ENCODE data around the gene RPS21. TPM values are rescaled to one million over a fixed set of nuclear protein-coding genes. Genes with fewer than 3 reads are reported as not detected.
A peak's percentile ranks its signal among the peaks of the same experiment; 100 is the strongest.

RPS21 gene
- total RNA-seq, 1 donor from 2014 or later = 2,912 TPM

- peaks cover 36% of the 10 kb centered on the region for H3K4me1 Mint-ChIP-seq
- peak within 1 kb of the TSS; percentile 88 for H3K4me3 Mint-ChIP-seq
- intact Hi-C loops (cut with micrococcal nuclease) = loop anchor here (1.0 to 2.0 kb wide), 5 partner anchors 20 to 389 kb away; partner anchors contain the start of genes ADRM1, MRGBP and RPS21
- H3K27ac Mint-ChIP-seq = peak within 1 kb of the TSS; percentile 86
- POLR2A ChIA-PET = interaction anchor here (0.6 to 1.0 kb wide), 3 partner anchors 21 to 407 kb away, joined by 3 to 5 read pairs (median 4); partner anchors contain the start of gene RPS21
- no peaks in the 10 kb centered on the region for H3K36me3 Mint-ChIP-seq (ENCODE audit: low read depth)
- H3K9me3 Mint-ChIP-seq = no peaks in the 10 kb centered on the region
- no peak for TF ChIP-seq CTCF (IDR thresholded peaks at IDR 0.05)
- DNase-seq (peak; percentile 90), ATAC-seq (ENCODE audit: low read depth) (peak; percentile 90)
- CTCF ChIA-PET = no interaction called here
- no peaks in the 10 kb centered on the region for H3K27me3 Mint-ChIP-seq
Observed at GRCh38 chr20:62407221-62407992, 20.5 kb downstream of the RPS21 start, which contains the start of gene CABLES2. Gene CABLES2 (minus strand): TSS chr20:62407285. CDS start chr20:62407276, 9 bp downstream.

GRCh38 chr20:62408055-62408454 is 21.2 kb downstream of the RPS21 start:
- DNase-seq = no peak
- Mint-ChIP-seq H3K27ac (peak overlapping the region; percentile 24), H3K9me3 (no peaks in the 10 kb centered on the region), H3K4me1 (peaks cover 34% of the 10 kb centered on the region), H3K4me3 (peak overlapping the region; percentile 88), H3K27me3 (no peaks in the 10 kb centered on the region), H3K36me3 (ENCODE audit: low read depth) (no peaks in the 10 kb centered on the region)
- ChIA-PET CTCF (no interaction called here), POLR2A (no interaction called here)
- no peak for TF ChIP-seq CTCF (IDR thresholded peaks at IDR 0.05)
- ATAC-seq (ENCODE audit: low read depth) = no peak
- intact Hi-C loops (cut with micrococcal nuclease) = no loop called here

- Mint-ChIP-seq H3K4me3 (no peak overlapping the region), H3K36me3 (ENCODE audit: low read depth) (no peaks in the 10 kb centered on the region), H3K27me3 (no peaks in the 10 kb centered on the region), H3K9me3 (no peaks in the 10 kb centered on the region), H3K4me1 (peaks cover 32% of the 10 kb centered on the region), H3K27ac (no peak overlapping the region)
- ATAC-seq (ENCODE audit: low read depth) (no peak), DNase-seq (no peak)
- intact Hi-C loops (cut with micrococcal nuclease) = no loop called here
- ChIA-PET CTCF (interaction anchor here (1.6 kb wide), 1 partner anchor 383 kb away, joined by 6 read pairs; no protein-coding TSS in a partner anchor), POLR2A (no interaction called here)
- no peak for TF ChIP-seq CTCF (IDR thresholded peaks at IDR 0.05)
Observed at GRCh38 chr20:62408640-62409039, 21.7 kb downstream of the RPS21 start.

- no peaks in the 10 kb centered on the region for H3K9me3 Mint-ChIP-seq
Observed at GRCh38 chr20:62409086-62409853, 22.4 kb downstream of the RPS21 start.

More at GRCh38 chr20:62409086-62409853, 22.4 kb downstream of the RPS21 start:
- peak overlapping the region; percentile 38 for H3K4me3 Mint-ChIP-seq
- TF ChIP-seq CTCF (IDR thresholded peaks at IDR 0.05) = no peak
- H3K36me3 Mint-ChIP-seq (ENCODE audit: low read depth) = no peaks in the 10 kb centered on the region
- no peaks in the 10 kb centered on the region for H3K27me3 Mint-ChIP-seq
- ChIA-PET CTCF (interaction anchor here (0.7 to 2.1 kb wide), 4 partner anchors 128 to 385 kb away, joined by 3 to 11 read pairs (median 4); no protein-coding TSS in a partner anchor), POLR2A (interaction anchor here (0.9 kb wide), 1 partner anchor 9 kb away, joined by 3 read pairs; no protein-coding TSS in a partner anchor)
- intact Hi-C loops (cut with micrococcal nuclease) = no loop called here
- no peak for DNase-seq
- H3K27ac Mint-ChIP-seq = no peak overlapping the region
- no peak for ATAC-seq (ENCODE audit: low read depth)
- peaks cover 32% of the 10 kb centered on the region for H3K4me1 Mint-ChIP-seq
